GM23338 (cell line): Measurements from ENCODE around the gene FILIP1.

ENCODE experiments used
- EZH2 ChIP-seq: fragments of 200-600 bp; sonication (generic); IDR thresholded peaks from one replicate; pipeline ENCODE4 v1.8.0; 2017; ENCODE audit warnings: antibody characterized with exemption, mild to moderate bottlenecking, low read depth; ENCODE audit not compliant: unreplicated experiment
- EZH2phosphoT487 ChIP-seq: fragments of 200-600 bp; sonication (generic); IDR thresholded peaks from one replicate; pipeline ENCODE4 v1.8.1; 2018; ENCODE audit warnings: antibody characterized with exemption; ENCODE audit not compliant: unreplicated experiment
- JUNB ChIP-seq: IDR thresholded peaks from one replicate; pipeline ENCODE4 v1.6.1; 2016; ENCODE audit warnings: antibody characterized with exemption; ENCODE audit not compliant: unreplicated experiment
- NANOG ChIP-seq: IDR thresholded peaks from 2 replicates; pipeline ENCODE4 v1.6.1; 2016; ENCODE audit warnings: antibody characterized with exemption, borderline replicate concordance
- POLR2AphosphoS5 ChIP-seq: IDR thresholded peaks from 2 replicates; pipeline ENCODE4 v1.6.1; 2016; ENCODE audit warnings: antibody characterized with exemption, low read depth
- STAT1 ChIP-seq: IDR thresholded peaks from one replicate; pipeline ENCODE4 v1.6.1; 2016; ENCODE audit warnings: antibody characterized with exemption; ENCODE audit not compliant: unreplicated experiment
- ZNF331 ChIP-seq: fragments of 250-450 bp; sonication (Bioruptor Pico); IDR thresholded peaks from 2 replicates; pipeline ENCODE4 v1.5.0; 2020; ENCODE audit warnings: low read depth, mild to moderate bottlenecking, moderate library complexity
- TF ChIP-seq, protein P1 (sequence below), 2 experiments: fragments of 200-600 bp in 1 of 2; sonication (generic) in 1 of 2; conservative IDR thresholded peaks; 2 replicates each; pipeline versions ENCODE4 v1.5.1 to v1.6.1; 2016 to 2017; ENCODE audit warnings: antibody characterized with exemption in 2 of 2, low read depth in 2 of 2, mild to moderate bottlenecking in 2 of 2, moderate library complexity in 1 of 2
- TF ChIP-seq, protein P2 (sequence below): IDR thresholded peaks from 2 replicates; pipeline ENCODE4 v1.6.1; 2016; ENCODE audit warnings: antibody characterized with exemption
- TF ChIP-seq, protein P3 (sequence below): IDR thresholded peaks from one replicate; pipeline ENCODE4 v1.6.1; 2018; ENCODE audit warnings: antibody characterized with exemption; ENCODE audit not compliant: unreplicated experiment

DNA sequence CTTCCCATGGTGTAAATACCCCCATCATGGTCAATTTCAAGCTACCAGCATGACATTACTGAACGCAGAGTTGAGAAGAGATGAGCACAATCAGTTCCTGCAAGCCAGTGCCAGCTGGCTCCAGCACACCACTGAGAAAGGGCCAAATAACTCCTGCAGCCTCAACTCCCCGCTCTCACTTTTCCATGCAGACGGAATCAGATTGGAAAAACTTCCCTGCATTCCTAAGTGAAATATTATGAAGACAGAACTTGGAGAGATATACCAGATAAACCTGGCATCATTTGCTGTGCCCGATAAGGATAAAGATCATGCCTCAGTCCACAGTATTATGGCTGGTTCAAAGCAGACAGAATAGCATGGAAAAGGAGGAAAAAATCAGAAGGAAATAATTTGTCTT is 56.7 kb downstream of the FILIP1 start:
- TF ChIP-seq EZH2 (no peak), JUNB (no peak), STAT1 (no peak), POLR2AphosphoS5 (no peak), EZH2phosphoT487 (no peak), ZNF331 (CRISPR knock-in tag) (no peak), NANOG (no peak)
- TF ChIP-seq, protein P1, sequence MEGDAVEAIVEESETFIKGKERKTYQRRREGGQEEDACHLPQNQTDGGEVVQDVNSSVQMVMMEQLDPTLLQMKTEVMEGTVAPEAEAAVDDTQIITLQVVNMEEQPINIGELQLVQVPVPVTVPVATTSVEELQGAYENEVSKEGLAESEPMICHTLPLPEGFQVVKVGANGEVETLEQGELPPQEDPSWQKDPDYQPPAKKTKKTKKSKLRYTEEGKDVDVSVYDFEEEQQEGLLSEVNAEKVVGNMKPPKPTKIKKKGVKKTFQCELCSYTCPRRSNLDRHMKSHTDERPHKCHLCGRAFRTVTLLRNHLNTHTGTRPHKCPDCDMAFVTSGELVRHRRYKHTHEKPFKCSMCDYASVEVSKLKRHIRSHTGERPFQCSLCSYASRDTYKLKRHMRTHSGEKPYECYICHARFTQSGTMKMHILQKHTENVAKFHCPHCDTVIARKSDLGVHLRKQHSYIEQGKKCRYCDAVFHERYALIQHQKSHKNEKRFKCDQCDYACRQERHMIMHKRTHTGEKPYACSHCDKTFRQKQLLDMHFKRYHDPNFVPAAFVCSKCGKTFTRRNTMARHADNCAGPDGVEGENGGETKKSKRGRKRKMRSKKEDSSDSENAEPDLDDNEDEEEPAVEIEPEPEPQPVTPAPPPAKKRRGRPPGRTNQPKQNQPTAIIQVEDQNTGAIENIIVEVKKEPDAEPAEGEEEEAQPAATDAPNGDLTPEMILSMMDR (conservative IDR thresholded peaks at IDR 0.05; ENCODE audit: low read depth in 2 of 2) = no peak
- TF ChIP-seq, protein P2, sequence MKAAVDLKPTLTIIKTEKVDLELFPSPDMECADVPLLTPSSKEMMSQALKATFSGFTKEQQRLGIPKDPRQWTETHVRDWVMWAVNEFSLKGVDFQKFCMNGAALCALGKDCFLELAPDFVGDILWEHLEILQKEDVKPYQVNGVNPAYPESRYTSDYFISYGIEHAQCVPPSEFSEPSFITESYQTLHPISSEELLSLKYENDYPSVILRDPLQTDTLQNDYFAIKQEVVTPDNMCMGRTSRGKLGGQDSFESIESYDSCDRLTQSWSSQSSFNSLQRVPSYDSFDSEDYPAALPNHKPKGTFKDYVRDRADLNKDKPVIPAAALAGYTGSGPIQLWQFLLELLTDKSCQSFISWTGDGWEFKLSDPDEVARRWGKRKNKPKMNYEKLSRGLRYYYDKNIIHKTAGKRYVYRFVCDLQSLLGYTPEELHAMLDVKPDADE = no peak
- TF ChIP-seq, protein P3, sequence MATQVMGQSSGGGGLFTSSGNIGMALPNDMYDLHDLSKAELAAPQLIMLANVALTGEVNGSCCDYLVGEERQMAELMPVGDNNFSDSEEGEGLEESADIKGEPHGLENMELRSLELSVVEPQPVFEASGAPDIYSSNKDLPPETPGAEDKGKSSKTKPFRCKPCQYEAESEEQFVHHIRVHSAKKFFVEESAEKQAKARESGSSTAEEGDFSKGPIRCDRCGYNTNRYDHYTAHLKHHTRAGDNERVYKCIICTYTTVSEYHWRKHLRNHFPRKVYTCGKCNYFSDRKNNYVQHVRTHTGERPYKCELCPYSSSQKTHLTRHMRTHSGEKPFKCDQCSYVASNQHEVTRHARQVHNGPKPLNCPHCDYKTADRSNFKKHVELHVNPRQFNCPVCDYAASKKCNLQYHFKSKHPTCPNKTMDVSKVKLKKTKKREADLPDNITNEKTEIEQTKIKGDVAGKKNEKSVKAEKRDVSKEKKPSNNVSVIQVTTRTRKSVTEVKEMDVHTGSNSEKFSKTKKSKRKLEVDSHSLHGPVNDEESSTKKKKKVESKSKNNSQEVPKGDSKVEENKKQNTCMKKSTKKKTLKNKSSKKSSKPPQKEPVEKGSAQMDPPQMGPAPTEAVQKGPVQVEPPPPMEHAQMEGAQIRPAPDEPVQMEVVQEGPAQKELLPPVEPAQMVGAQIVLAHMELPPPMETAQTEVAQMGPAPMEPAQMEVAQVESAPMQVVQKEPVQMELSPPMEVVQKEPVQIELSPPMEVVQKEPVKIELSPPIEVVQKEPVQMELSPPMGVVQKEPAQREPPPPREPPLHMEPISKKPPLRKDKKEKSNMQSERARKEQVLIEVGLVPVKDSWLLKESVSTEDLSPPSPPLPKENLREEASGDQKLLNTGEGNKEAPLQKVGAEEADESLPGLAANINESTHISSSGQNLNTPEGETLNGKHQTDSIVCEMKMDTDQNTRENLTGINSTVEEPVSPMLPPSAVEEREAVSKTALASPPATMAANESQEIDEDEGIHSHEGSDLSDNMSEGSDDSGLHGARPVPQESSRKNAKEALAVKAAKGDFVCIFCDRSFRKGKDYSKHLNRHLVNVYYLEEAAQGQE = no peak
